ENCODE measurements around the gene DRICH1.
"Not testable (repeated sequence)": the region's sequence is repeated elsewhere in the genome, so short reads cannot be mapped to it uniquely, and the experiment has no call there.

The DRICH1 gene

GRCh38 chr22:23652286-23652685, 20.2 kb upstream of the DRICH1 start:
- in situ Hi-C loops (cut with MboI; ENCODE audit: low pct_unique_long_range_greater_than_20kb, low sequenced_read_pairs) = no loop called here
- DNase-seq = no peak

- no peak for DNase-seq
- in situ Hi-C loops (cut with MboI; ENCODE audit: low pct_unique_long_range_greater_than_20kb, low sequenced_read_pairs) = no loop called here
These were observed 19.6 kb upstream of the DRICH1 start for GRCh38 chr22:23651676-23652075.

GRCh38 chr22:23649071-23649501, 17.0 kb upstream of the DRICH1 start:
- DNase-seq = no peak
- in situ Hi-C loops (cut with MboI; ENCODE audit: low pct_unique_long_range_greater_than_20kb, low sequenced_read_pairs) = no loop called here

- in situ Hi-C loops (cut with MboI; ENCODE audit: low pct_unique_long_range_greater_than_20kb, low sequenced_read_pairs); DNase-seq: not testable (repeated sequence)
These were observed 14.4 kb upstream of the DRICH1 start for GRCh38 chr22:23646526-23646925.

- in situ Hi-C loops (cut with MboI; ENCODE audit: low pct_unique_long_range_greater_than_20kb, low sequenced_read_pairs); DNase-seq: not testable (repeated sequence)
These were observed 8.1 kb upstream of the DRICH1 start for GRCh38 chr22:23640206-23640605.

- DNase-seq = no peak
- in situ Hi-C loops (cut with MboI; ENCODE audit: low pct_unique_long_range_greater_than_20kb, low sequenced_read_pairs) = no loop called here
These were observed 7.5 kb upstream of the DRICH1 start for GRCh38 chr22:23639661-23640060.

- DNase-seq = no peak
- in situ Hi-C loops (cut with MboI; ENCODE audit: low pct_unique_long_range_greater_than_20kb, low sequenced_read_pairs) = no loop called here
These were observed 6.5 kb upstream of the DRICH1 start for GRCh38 chr22:23638611-23639010.

GRCh38 chr22:23635291-23635690, 3.2 kb upstream of the DRICH1 start:
- in situ Hi-C loops (cut with MboI; ENCODE audit: low pct_unique_long_range_greater_than_20kb, low sequenced_read_pairs); DNase-seq: not testable (repeated sequence)

GRCh38 chr22:23628056-23628743, 3.9 kb downstream of the DRICH1 start:
- in situ Hi-C loops (cut with MboI; ENCODE audit: low pct_unique_long_range_greater_than_20kb, low sequenced_read_pairs); DNase-seq: not testable (repeated sequence)

- DNase-seq = peak; percentile 75
- in situ Hi-C loops (cut with MboI; ENCODE audit: low pct_unique_long_range_greater_than_20kb, low sequenced_read_pairs) = not testable (repeated sequence)
These were observed 4.6 kb downstream of the DRICH1 start for GRCh38 chr22:23627401-23628055.

- in situ Hi-C loops (cut with MboI; ENCODE audit: low pct_unique_long_range_greater_than_20kb, low sequenced_read_pairs) = no loop called here
- no peak for DNase-seq
These were observed 5.7 kb downstream of the DRICH1 start for GRCh38 chr22:23626286-23626975.

- no peak for DNase-seq
- in situ Hi-C loops (cut with MboI; ENCODE audit: low pct_unique_long_range_greater_than_20kb, low sequenced_read_pairs) = no loop called here
These were observed 9.5 kb downstream of the DRICH1 start for GRCh38 chr22:23622634-23623033.

GRCh38 chr22:23621916-23622315, 10.2 kb downstream of the DRICH1 start:
- DNase-seq; in situ Hi-C loops (cut with MboI; ENCODE audit: low pct_unique_long_range_greater_than_20kb, low sequenced_read_pairs): not testable (repeated sequence)

- DNase-seq = no peak
These were observed 10.9 kb downstream of the DRICH1 start for GRCh38 chr22:23621082-23621780.

GRCh38 chr22:23613193-23613972, 18.7 kb downstream of the DRICH1 start:
- no peak for DNase-seq
- in situ Hi-C loops (cut with MboI; ENCODE audit: low pct_unique_long_range_greater_than_20kb, low sequenced_read_pairs) = no loop called here

More at GRCh38 chr22:23621082-23621780, 10.9 kb downstream of the DRICH1 start:
- in situ Hi-C loops (cut with MboI; ENCODE audit: low pct_unique_long_range_greater_than_20kb, low sequenced_read_pairs) = no loop called here

GRCh38 chr22:23609983-23610781, 21.9 kb downstream of the DRICH1 start:
- peak; percentile 29 for DNase-seq
- in situ Hi-C loops (cut with MboI; ENCODE audit: low pct_unique_long_range_greater_than_20kb, low sequenced_read_pairs) = no loop called here

- no peak for DNase-seq
- in situ Hi-C loops (cut with MboI; ENCODE audit: low pct_unique_long_range_greater_than_20kb, low sequenced_read_pairs) = no loop called here
These were observed 23.5 kb downstream of the DRICH1 start for GRCh38 chr22:23608583-23608982.

Data from KBM-7 (cell line).